ENCODE measurements around the gene LSM4.

- TF ChIP-seq TAF1 (IDR thresholded peaks at IDR 0.05; ENCODE audit: low read depth) (no peak), MAX (IDR thresholded peaks at IDR 0.05) (no peak), YY1 (IDR thresholded peaks at IDR 0.05; ENCODE audit: low read depth) (no peak), CEBPB (IDR thresholded peaks at IDR 0.05) (no peak), FOXM1 (IDR thresholded peaks at IDR 0.05; ENCODE audit: borderline replicate concordance, low read depth) (no peak), RAD21 (IDR thresholded peaks at IDR 0.05; ENCODE audit: low read depth) (no peak), CREB1 (IDR thresholded peaks at IDR 0.05; ENCODE audit: low read depth) (no peak), EP300 (IDR thresholded peaks at IDR 0.05; ENCODE audit: borderline replicate concordance) (no peak)
Measured at GRCh38 chr19:18308948-18309325, 13.9 kb downstream of the LSM4 start.
